Uterus (tissue), 4 donors: ENCODE measurements around the gene EML3. TPM values are rescaled to one million over a fixed set of nuclear protein-coding genes. Genes with fewer than 3 reads are reported as not detected.
"Not testable (repeated sequence)": the region's sequence is repeated elsewhere in the genome, so short reads cannot be mapped to it uniquely, and the experiment has no call there.

ENCODE experiments used
- DNase-seq, 2 donors: peaks; one replicate each; pipeline ENCODE4 v3.0.0-alpha.2; 2019 to 2020
- H3K27ac ChIP-seq, 2 donors: fragments of 200-600 bp; sonication (generic); 1 replicate in 1 of 2; 2 replicates in 1 of 2; pipeline ENCODE4 v1.5.1; 2016 to 2018
- H3K27me3 ChIP-seq, 2 donors: fragments of 200-600 bp; sonication (generic); one replicate each; pipeline ENCODE4 v1.5.1; 2018 to 2019; ENCODE audit warnings: control low read depth in 1 of 2
- H3K36me3 ChIP-seq, 2 donors: fragments of 200-600 bp; sonication (generic); one replicate each; pipeline ENCODE4 v1.5.1; 2019; ENCODE audit warnings: control low read depth in 1 of 2
- H3K4me1 ChIP-seq, 2 donors: fragments of 200-600 bp; sonication (generic); one replicate each; pipeline ENCODE4 v1.5.1; 2018 to 2019; ENCODE audit warnings: control low read depth in 1 of 2
- H3K4me3 ChIP-seq, 2 donors: fragments of 200-600 bp; sonication (generic); 1 replicate in 1 of 2; 2 replicates in 1 of 2; pipeline ENCODE4 v1.5.1; 2018 to 2019; ENCODE audit warnings: mild to moderate bottlenecking in 1 of 2
- H3K9me3 ChIP-seq, 2 donors: fragments of 200-600 bp; sonication (generic); one replicate each; pipeline ENCODE4 v1.5.1; 2019; ENCODE audit warnings: control low read depth in 1 of 2
- POLR2A ChIP-seq, 2 donors: fragments of 450-650 bp; IDR thresholded peaks; one replicate each; pipeline ENCODE4 v1.6.1; 2016; ENCODE audit warnings: antibody characterized with exemption in 2 of 2, mild to moderate bottlenecking in 1 of 2, moderate library complexity in 1 of 2
- intact Hi-C: fragments of 100-400 bp; cut with DNase I; formaldehyde crosslinking; loops from one replicate; pipeline ENCODE4 v1.15.1; 2023; ENCODE audit warnings: low total_unique reads
- total RNA-seq, 4 donors: library from RNA; depleted of rRNA in 3 of 4; stranded (reverse); fragments of >200 nt in 3 of 4; gene quantifications; one replicate each; pipeline versions ENCODE4 v1.1.0 to v1.2.4, GENCODE V29; 2014 to 2023
- TF ChIP-seq, protein P1 (sequence below), 4 experiments: fragments of 200-600 bp in 2 of 4; fragments of 450-650 bp in 2 of 4; sonication (generic) in 2 of 4; IDR thresholded peaks; one replicate each; pipeline ENCODE4 v1.5.1; 2016 to 2019; ENCODE audit warnings: antibody characterized with exemption in 4 of 4, mild to moderate bottlenecking in 2 of 4, moderate library complexity in 1 of 4
- donor health status: DM: yes; HTN: yes; CAD: no.

EML3 gene
- total RNA-seq, 4 donors from 2014 or later: 17.9 to 126 (median 36.8) TPM

DNA sequence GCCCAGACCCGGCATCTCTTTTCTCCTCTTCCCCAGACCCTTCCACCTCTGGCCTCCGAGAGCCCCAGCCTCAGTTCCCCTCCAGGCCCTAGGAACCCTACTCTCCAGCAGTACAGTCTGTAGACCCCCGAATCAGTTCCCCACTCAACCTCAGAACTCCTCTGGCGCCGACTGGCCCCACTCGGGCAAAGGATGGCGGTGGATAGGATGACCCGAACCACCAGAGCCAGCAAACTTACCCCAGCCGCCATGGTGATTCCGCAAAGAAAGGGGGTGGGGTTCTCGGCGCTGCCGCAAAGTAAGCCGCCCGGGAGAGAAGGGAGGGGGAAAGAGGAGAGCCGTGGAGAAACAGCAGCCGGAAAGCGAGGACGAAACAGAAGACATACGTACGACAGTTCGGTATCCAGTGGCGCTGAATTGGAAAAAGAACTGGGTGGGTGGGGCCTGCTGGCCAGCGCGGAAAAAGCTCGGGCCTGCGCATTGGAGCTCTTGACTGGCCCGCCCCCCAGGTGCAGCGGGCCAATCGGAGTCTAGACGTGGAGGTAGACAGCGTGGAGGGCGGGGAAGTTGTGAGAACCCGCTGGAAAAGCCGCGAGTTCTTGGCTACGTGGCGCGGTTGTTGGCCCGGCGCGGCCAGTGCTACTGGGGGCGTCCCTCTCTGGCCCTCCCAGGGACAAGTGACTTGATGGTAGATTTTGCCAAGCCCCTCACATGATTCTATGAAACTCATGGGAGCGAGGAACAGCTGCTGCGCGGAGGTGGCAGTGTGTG is 38.8 kb downstream of the EML3 start, which contains the start of gene EEF1G:
Gene EEF1G, minus strand, starts transcription at position 300 of the 771 bp plus-strand sequence. Its CDS starts 49 bp downstream, at position 251.
- intact Hi-C loops: no loop called here
- Histone ChIP-seq H3K9me3 (no peaks in the 10 kb centered on the region), H3K27ac (peak within 1 kb of the TSS; percentile 95 to 99), H3K4me1 (peaks cover 0 to 12% of the 10 kb centered on the region in 2 donors), H3K27me3 (no peaks in the 10 kb centered on the region), H3K36me3 (no peaks in the 10 kb centered on the region), H3K4me3 (peak within 1 kb of the TSS; percentile 62 to 95)
- TF ChIP-seq POLR2A (IDR thresholded peaks at IDR 0.05): peak; percentile 85 to 97
- TF ChIP-seq, protein P1, sequence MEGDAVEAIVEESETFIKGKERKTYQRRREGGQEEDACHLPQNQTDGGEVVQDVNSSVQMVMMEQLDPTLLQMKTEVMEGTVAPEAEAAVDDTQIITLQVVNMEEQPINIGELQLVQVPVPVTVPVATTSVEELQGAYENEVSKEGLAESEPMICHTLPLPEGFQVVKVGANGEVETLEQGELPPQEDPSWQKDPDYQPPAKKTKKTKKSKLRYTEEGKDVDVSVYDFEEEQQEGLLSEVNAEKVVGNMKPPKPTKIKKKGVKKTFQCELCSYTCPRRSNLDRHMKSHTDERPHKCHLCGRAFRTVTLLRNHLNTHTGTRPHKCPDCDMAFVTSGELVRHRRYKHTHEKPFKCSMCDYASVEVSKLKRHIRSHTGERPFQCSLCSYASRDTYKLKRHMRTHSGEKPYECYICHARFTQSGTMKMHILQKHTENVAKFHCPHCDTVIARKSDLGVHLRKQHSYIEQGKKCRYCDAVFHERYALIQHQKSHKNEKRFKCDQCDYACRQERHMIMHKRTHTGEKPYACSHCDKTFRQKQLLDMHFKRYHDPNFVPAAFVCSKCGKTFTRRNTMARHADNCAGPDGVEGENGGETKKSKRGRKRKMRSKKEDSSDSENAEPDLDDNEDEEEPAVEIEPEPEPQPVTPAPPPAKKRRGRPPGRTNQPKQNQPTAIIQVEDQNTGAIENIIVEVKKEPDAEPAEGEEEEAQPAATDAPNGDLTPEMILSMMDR (IDR thresholded peaks at IDR 0.05): peak in 2 of 4 experiments; percentile 10 to 20
- peak; percentile 99 for DNase-seq

DNA sequence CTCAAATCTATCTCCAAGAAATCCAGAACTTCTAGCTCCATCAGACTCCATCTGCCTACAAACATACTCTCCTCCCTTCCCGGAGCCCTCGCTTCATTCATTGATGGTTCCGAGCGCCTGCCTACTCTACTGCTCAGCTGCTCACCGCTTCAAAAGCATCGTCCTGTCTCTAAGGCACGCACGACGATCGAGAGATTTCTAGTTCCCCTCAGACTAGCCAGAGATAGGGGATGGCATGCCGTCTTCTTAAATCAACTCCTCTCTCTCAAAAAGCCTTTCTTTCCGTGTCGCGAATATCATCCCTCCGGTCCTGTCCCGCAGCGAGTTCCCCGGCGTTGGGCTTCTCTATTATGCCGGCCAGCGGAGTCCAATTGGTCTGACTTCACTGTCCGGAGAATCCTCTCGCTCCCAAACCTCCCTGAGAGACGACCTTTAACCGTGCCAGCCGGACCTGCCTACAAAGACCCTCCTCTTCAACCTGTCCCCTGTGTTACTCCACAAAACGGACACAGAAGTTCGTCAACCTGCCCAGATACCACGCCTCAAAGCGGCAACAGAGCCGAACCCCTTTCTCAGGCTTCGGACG is 39.5 kb downstream of the EML3 start:
- DNase-seq: no peak
- no peak for TF ChIP-seq POLR2A (IDR thresholded peaks at IDR 0.05)
- TF ChIP-seq, protein P1 (IDR thresholded peaks at IDR 0.05): no peak
- Histone ChIP-seq H3K4me3 (peak overlapping the region; percentile 57 to 95), H3K27ac (peak overlapping the region; percentile 77 to 90), H3K36me3 (no peaks in the 10 kb centered on the region), H3K27me3 (no peaks in the 10 kb centered on the region), H3K9me3 (no peaks in the 10 kb centered on the region), H3K4me1 (peaks cover 0 to 12% of the 10 kb centered on the region in 2 donors)
- intact Hi-C loops: no loop called here

DNA sequence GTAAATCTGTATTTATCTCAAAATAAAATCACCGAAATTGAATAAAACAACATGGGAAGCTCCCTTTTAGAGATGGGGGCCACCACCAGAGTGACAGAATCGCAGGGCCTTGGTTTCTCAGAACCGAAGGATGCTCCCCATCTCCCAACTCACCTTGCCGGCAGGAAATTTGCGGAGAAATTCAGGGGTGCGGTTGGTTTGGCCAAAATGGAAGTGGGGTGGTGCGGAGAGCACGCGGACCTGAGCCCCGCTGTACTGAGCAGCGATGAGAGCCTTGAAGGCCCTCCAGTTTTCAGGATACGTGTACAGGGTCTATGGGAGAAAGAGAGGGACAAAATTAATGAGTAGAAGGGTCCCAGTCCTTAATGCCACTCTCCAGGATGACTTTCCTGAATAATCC is 40.1 kb downstream of the EML3 start:
- Histone ChIP-seq H3K36me3 (no peaks in the 10 kb centered on the region), H3K4me1 (peaks cover 0 to 17% of the 10 kb centered on the region in 2 donors), H3K4me3 (peak overlapping the region; percentile 57 to 95), H3K27ac (peak overlapping the region; percentile 77 to 90), H3K9me3 (no peaks in the 10 kb centered on the region), H3K27me3 (no peaks in the 10 kb centered on the region)
- intact Hi-C loops: no loop called here
- TF ChIP-seq, protein P1 (IDR thresholded peaks at IDR 0.05): no peak
- no peak for TF ChIP-seq POLR2A (IDR thresholded peaks at IDR 0.05)
- DNase-seq: no peak

DNA sequence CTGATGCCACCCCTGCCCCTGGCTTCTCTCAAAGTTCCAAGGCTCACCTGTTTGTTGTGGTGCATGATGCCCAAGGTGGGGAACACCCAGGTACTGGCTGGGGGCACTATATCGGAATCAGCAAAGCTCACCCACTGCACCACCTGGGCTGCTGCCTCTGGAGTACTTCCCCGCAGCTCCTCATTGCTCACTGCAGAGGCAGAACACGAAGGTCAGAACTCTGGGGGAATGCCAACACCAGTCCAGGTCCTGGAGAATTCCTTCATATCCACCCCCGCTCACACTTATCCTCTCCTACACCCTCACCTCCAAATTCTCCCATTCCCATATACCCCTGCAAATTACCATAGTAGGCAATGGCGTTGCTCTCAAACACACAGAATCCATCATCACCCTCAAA is 41.1 kb downstream of the EML3 start:
- H3K27me3 ChIP-seq, H3K36me3 ChIP-seq, intact Hi-C loops, H3K4me3 ChIP-seq, H3K9me3 ChIP-seq, DNase-seq, H3K27ac ChIP-seq: not testable (repeated sequence)
- peaks cover 0 to 17% of the 10 kb centered on the region in 2 donors for H3K4me1 ChIP-seq

DNA sequence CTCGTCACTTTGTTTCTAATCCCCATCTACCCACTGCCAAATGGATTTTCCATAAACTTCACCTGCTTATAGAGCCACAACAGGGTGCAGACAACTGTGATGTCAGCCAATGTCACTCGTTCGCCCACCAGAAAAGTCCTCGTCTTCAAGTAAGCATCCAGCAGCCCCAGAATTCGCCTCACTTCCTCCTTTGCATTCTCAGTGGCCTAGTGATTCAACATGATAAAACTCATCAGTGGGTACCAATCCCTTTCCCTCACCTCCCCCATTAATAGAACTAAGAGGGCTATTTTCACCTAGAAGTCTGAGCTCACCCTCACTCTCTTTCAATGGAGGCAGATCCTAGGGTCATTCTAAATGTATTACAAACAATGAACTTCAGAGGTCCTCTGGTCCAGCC is 41.7 kb downstream of the EML3 start:
- peaks cover 0 to 15% of the 10 kb centered on the region in 2 donors for H3K4me1 ChIP-seq
- not testable (repeated sequence) for H3K27ac ChIP-seq

DNA sequence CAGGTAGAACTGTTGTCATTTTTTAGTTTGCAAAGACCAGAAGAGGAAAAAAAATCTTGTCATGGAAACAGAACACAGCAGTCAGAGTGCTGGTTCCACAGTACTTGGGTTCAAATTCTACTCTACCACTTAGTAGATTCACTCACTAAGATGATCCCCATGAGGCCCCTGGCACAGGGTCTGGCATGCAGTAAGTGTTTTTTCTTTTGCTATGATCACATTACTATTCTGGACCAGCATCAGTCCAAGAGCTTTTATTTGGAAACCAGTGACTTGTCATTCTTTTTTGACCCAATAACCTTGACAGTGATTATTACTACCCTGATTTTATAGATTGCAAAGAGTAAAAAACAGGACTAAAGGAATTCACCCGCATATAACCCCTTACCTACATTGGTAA is 43.0 kb downstream of the EML3 start:
- no peaks in the 10 kb centered on the region for H3K9me3 ChIP-seq
- H3K4me3 ChIP-seq: no peak overlapping the region
- H3K27ac ChIP-seq: no peak overlapping the region
- TF ChIP-seq POLR2A (IDR thresholded peaks at IDR 0.05): no peak
- TF ChIP-seq, protein P1 (IDR thresholded peaks at IDR 0.05): no peak
- no peaks in the 10 kb centered on the region for H3K36me3 ChIP-seq
- peaks cover 0 to 5% of the 10 kb centered on the region in 2 donors for H3K4me1 ChIP-seq
- DNase-seq: no peak
- intact Hi-C loops: no loop called here
- no peaks in the 10 kb centered on the region for H3K27me3 ChIP-seq

More for the DNA sequence above, 41.7 kb downstream of the EML3 start:
- H3K9me3 ChIP-seq, H3K36me3 ChIP-seq, H3K27me3 ChIP-seq, intact Hi-C loops, DNase-seq, H3K4me3 ChIP-seq: not testable (repeated sequence)
